ENCODE measurements around the gene DMD.
A peak's percentile ranks its signal among the peaks of the same experiment; 100 is the strongest.

DMD gene

DNA sequence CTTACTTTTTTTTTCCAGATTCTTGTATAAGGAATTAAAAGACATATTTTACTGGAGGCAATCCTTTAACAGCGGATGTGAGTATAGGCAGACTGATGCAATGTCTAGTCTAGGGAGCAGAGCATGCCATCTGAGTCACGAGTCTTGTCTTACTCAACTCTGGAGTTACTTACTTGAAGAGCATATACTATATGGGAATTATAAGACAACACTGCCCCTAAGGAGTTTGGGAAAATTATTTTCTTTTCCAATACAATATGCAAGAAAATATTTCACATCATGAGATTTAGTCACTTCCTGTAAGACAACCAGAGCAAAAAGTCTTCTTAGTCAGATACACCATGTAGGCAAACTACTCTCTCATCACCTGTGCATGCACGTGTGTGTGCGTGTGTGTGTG, 1602.2 kb downstream of the DMD start:
- H3K4me1 ChIP-seq (ENCODE audit: control extremely low read depth in 1 of 4, control insufficient read depth in 4 of 4, insufficient read depth in 4 of 4, low read length in 3 of 4) = no peaks in the 10 kb centered on the region
- CTCF ChIA-PET = no interaction called here
- H3K27me3 ChIP-seq (replicated peaks in 2 of 5; ENCODE audit: control insufficient read depth in 4 of 5, insufficient read depth in 5 of 5, low read length in 4 of 5) = peaks cover 0 to 2% (median 0%) of the 10 kb centered on the region in 5 experiments
- POLR2A ChIA-PET = no interaction called here
- no peak overlapping the region for H3K27ac ChIP-seq (ENCODE audit: insufficient read depth in 1 of 2, low read depth in 1 of 2, low read length in 2 of 2, poor library complexity in 1 of 2, severe bottlenecking in 2 of 2)
- no peak for DNase-seq
- H3K4me3 ChIP-seq (ENCODE audit: control insufficient read depth in 1 of 7, extremely low read depth in 1 of 7, insufficient read depth in 4 of 7, low read depth in 2 of 7, low read length in 6 of 7) = no peak overlapping the region
- H3K36me3 ChIP-seq (ENCODE audit: control insufficient read depth in 4 of 4, insufficient read depth in 4 of 4, low read length in 3 of 4) = no peaks in the 10 kb centered on the region
- H3K9me3 ChIP-seq (ENCODE audit: control extremely low read depth in 1 of 5, control insufficient read depth in 4 of 5, insufficient read depth in 2 of 5, low read depth in 1 of 5, low read length in 4 of 5) = no peaks in the 10 kb centered on the region
- no CpG with 5 or more reads among the region's 4 CpGs for WGBS (ENCODE audit: insufficient coverage)

DNA sequence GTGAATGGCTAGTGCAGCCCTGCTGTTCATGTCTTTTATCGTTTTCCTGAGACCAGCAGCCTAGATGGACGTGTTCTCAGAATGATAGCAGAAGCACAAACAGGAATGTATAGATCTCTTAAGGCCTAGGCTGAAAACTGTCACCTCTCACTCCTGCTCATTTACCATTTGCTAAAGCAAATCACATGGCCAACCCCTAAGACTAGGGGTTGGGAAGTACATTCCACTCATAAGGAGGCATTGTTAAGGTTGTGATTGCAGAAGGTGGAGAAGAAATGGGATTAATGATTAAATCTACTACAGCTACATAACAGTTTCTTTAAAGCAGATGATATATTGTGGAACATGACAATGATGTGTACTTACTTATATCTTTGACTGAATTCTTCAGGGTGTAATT, 1602.7 kb downstream of the DMD start:
- Histone ChIP-seq H3K27me3 (replicated peaks in 2 of 5; ENCODE audit: control insufficient read depth in 4 of 5, insufficient read depth in 5 of 5, low read length in 4 of 5) (peaks cover 0 to 2% (median 0%) of the 10 kb centered on the region in 5 experiments), H3K4me1 (ENCODE audit: control extremely low read depth in 1 of 4, control insufficient read depth in 4 of 4, insufficient read depth in 4 of 4, low read length in 3 of 4) (no peaks in the 10 kb centered on the region), H3K27ac (ENCODE audit: insufficient read depth in 1 of 2, low read depth in 1 of 2, low read length in 2 of 2, poor library complexity in 1 of 2, severe bottlenecking in 2 of 2) (no peak overlapping the region), H3K4me3 (ENCODE audit: control insufficient read depth in 1 of 7, extremely low read depth in 1 of 7, insufficient read depth in 4 of 7, low read depth in 2 of 7, low read length in 6 of 7) (no peak overlapping the region), H3K36me3 (ENCODE audit: control insufficient read depth in 4 of 4, insufficient read depth in 4 of 4, low read length in 3 of 4) (no peaks in the 10 kb centered on the region), H3K9me3 (ENCODE audit: control extremely low read depth in 1 of 5, control insufficient read depth in 4 of 5, insufficient read depth in 2 of 5, low read depth in 1 of 5, low read length in 4 of 5) (no peaks in the 10 kb centered on the region)
- WGBS (ENCODE audit: insufficient coverage) = 74% methylated on average over 2 of the region's 2 CpGs
- ChIA-PET CTCF (no interaction called here), POLR2A (no interaction called here)
- no peak for DNase-seq

DNA sequence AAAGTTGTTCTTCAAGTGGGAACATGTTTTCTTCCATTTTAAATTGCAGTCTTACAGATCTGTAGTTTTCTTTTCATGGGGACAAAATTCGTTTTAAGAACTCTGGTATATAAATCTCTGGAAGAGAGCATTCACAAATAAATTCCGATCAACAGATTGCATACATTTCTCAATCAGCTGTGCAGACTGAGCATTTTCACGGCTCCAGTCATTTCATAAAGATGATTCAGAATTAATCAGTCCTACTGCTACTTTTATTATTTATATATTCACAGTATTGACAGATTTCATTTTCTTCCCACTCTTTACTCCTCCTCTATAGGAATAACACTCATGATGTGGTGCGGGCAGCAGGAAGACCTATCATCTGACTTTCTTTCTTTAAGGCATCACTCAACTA, 1604.6 kb downstream of the DMD start:
- no peak for DNase-seq

DNA sequence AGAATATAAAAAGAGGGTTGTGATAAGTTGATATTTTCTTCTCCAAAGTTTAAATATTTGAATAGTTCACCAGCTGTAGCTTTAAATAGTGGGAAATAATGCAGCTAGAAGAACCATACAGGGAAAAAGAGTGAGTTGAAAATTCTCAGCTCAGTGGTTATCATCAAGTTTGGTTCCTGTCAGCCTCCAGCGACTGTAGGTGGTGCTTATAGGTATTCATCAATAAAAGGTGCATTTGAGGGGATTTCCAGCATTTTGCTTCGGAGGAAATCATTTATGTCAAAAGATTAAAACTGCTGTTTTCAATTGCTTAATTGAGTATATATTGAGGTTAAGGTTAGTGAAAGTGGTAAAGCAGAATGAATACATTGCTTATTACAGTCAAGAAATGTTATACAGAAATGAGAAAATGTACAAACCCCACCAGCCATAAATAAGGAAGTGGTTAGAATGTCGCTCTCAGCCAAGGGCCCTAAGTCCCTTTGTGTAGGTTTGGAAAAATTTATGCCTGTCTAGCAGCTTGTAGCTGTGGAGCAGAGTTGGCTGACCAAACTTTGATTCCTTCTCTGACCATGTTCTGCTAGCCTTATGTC, 1606.6 kb downstream of the DMD start:
- Histone ChIP-seq H3K4me1 (ENCODE audit: control extremely low read depth in 1 of 4, control insufficient read depth in 4 of 4, insufficient read depth in 4 of 4, low read length in 3 of 4) (no peaks in the 10 kb centered on the region), H3K27me3 (replicated peaks in 2 of 5; ENCODE audit: control insufficient read depth in 4 of 5, insufficient read depth in 5 of 5, low read length in 4 of 5) (no peaks in the 10 kb centered on the region), H3K36me3 (ENCODE audit: control insufficient read depth in 4 of 4, insufficient read depth in 4 of 4, low read length in 3 of 4) (no peaks in the 10 kb centered on the region), H3K27ac (ENCODE audit: insufficient read depth in 1 of 2, low read depth in 1 of 2, low read length in 2 of 2, poor library complexity in 1 of 2, severe bottlenecking in 2 of 2) (no peak overlapping the region), H3K4me3 (ENCODE audit: control insufficient read depth in 1 of 7, extremely low read depth in 1 of 7, insufficient read depth in 4 of 7, low read depth in 2 of 7, low read length in 6 of 7) (no peak overlapping the region), H3K9me3 (ENCODE audit: control extremely low read depth in 1 of 5, control insufficient read depth in 4 of 5, insufficient read depth in 2 of 5, low read depth in 1 of 5, low read length in 4 of 5) (no peaks in the 10 kb centered on the region)
- 90% methylated on average over 1 of the region's 3 CpGs for WGBS (ENCODE audit: insufficient coverage)
- POLR2A ChIA-PET = no interaction called here
- CTCF ChIA-PET = no interaction called here
- DNase-seq = peak in 2 of 3 donors; percentile 3 to 25

More for the DNA sequence above, 1604.6 kb downstream of the DMD start:
- ChIA-PET CTCF (no interaction called here), POLR2A (no interaction called here)
- Histone ChIP-seq H3K9me3 (ENCODE audit: control extremely low read depth in 1 of 5, control insufficient read depth in 4 of 5, insufficient read depth in 2 of 5, low read depth in 1 of 5, low read length in 4 of 5) (no peaks in the 10 kb centered on the region), H3K27ac (ENCODE audit: insufficient read depth in 1 of 2, low read depth in 1 of 2, low read length in 2 of 2, poor library complexity in 1 of 2, severe bottlenecking in 2 of 2) (no peak overlapping the region), H3K27me3 (replicated peaks in 2 of 5; ENCODE audit: control insufficient read depth in 4 of 5, insufficient read depth in 5 of 5, low read length in 4 of 5) (no peaks in the 10 kb centered on the region), H3K4me3 (ENCODE audit: control insufficient read depth in 1 of 7, extremely low read depth in 1 of 7, insufficient read depth in 4 of 7, low read depth in 2 of 7, low read length in 6 of 7) (no peak overlapping the region), H3K36me3 (ENCODE audit: control insufficient read depth in 4 of 4, insufficient read depth in 4 of 4, low read length in 3 of 4) (no peaks in the 10 kb centered on the region), H3K4me1 (ENCODE audit: control extremely low read depth in 1 of 4, control insufficient read depth in 4 of 4, insufficient read depth in 4 of 4, low read length in 3 of 4) (no peaks in the 10 kb centered on the region)
- WGBS (ENCODE audit: insufficient coverage) = no CpG with 5 or more reads among the region's 4 CpGs

DNA sequence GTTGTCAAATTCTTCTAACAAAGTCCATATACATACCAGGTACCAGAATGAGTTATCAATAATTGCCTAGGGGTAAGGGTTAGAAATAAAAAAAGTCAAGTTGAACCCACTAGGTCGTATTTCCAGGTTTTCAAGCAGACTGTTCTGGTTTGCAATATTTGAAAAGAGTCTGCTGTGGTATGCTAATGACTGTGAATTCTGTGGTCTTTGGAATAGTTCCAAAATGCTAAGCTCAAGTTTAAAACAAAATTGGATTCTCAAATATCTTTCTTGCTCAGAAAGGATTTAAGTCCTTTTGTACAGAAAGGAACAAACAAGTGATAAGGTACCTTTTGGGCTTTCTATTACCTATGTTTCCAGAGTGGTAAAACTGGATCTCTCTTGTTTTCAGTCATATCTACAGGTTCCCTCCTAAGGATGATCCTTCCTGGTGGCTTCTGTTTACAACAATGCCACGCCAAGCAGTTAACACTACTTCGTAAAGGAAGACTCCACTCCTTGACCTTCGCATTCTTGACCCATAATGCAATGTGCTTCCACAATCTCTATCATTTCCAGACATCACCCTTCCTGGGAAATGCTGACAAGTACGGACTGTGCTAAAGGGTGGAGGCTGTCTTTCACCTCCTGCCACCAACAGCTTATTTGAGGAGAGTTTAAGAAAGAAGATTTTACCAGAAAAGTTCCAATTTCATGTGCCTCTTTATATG, 1607.8 kb downstream of the DMD start:
- ChIA-PET POLR2A (no interaction called here), CTCF (no interaction called here)
- Histone ChIP-seq H3K9me3 (ENCODE audit: control extremely low read depth in 1 of 5, control insufficient read depth in 4 of 5, insufficient read depth in 2 of 5, low read depth in 1 of 5, low read length in 4 of 5) (no peaks in the 10 kb centered on the region), H3K27me3 (replicated peaks in 2 of 5; ENCODE audit: control insufficient read depth in 4 of 5, insufficient read depth in 5 of 5, low read length in 4 of 5) (no peaks in the 10 kb centered on the region), H3K4me1 (ENCODE audit: control extremely low read depth in 1 of 4, control insufficient read depth in 4 of 4, insufficient read depth in 4 of 4, low read length in 3 of 4) (no peaks in the 10 kb centered on the region), H3K27ac (ENCODE audit: insufficient read depth in 1 of 2, low read depth in 1 of 2, low read length in 2 of 2, poor library complexity in 1 of 2, severe bottlenecking in 2 of 2) (no peak overlapping the region), H3K4me3 (ENCODE audit: control insufficient read depth in 1 of 7, extremely low read depth in 1 of 7, insufficient read depth in 4 of 7, low read depth in 2 of 7, low read length in 6 of 7) (no peak overlapping the region), H3K36me3 (ENCODE audit: control insufficient read depth in 4 of 4, insufficient read depth in 4 of 4, low read length in 3 of 4) (no peaks in the 10 kb centered on the region)
- 49% methylated on average over 2 of the region's 5 CpGs for WGBS (ENCODE audit: insufficient coverage)
- no peak for DNase-seq

DNA sequence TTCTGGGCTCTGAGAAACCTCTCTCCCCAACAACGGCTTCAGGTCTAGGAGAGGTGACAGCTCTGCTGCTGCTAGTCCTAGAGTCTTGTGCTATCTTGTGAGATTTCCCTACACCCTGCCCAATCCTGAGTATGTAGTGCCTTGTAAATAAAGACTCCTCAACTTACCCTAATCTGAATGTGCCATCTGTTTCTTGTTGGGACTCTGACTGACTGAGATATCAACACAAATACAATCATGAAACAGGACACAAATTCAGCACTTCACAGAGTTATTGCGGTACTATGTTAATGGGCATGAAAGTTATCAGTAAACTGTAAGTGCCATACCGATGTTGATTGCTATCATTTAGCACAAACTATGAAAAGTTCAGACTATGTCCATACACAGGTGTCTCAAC, 1610.5 kb downstream of the DMD start:
- DNase-seq = no peak
- no peaks in the 10 kb centered on the region for H3K27me3 ChIP-seq (replicated peaks in 2 of 5; ENCODE audit: control insufficient read depth in 4 of 5, insufficient read depth in 5 of 5, low read length in 4 of 5)
- no peak overlapping the region for H3K27ac ChIP-seq (ENCODE audit: insufficient read depth in 1 of 2, low read depth in 1 of 2, low read length in 2 of 2, poor library complexity in 1 of 2, severe bottlenecking in 2 of 2)
- H3K4me1 ChIP-seq (ENCODE audit: control extremely low read depth in 1 of 4, control insufficient read depth in 4 of 4, insufficient read depth in 4 of 4, low read length in 3 of 4) = no peaks in the 10 kb centered on the region
- H3K36me3 ChIP-seq (ENCODE audit: control insufficient read depth in 4 of 4, insufficient read depth in 4 of 4, low read length in 3 of 4) = no peaks in the 10 kb centered on the region
- CTCF ChIA-PET = no interaction called here
- POLR2A ChIA-PET = no interaction called here
- H3K4me3 ChIP-seq (ENCODE audit: control insufficient read depth in 1 of 7, extremely low read depth in 1 of 7, insufficient read depth in 4 of 7, low read depth in 2 of 7, low read length in 6 of 7) = no peak overlapping the region
- H3K9me3 ChIP-seq (ENCODE audit: control extremely low read depth in 1 of 5, control insufficient read depth in 4 of 5, insufficient read depth in 2 of 5, low read depth in 1 of 5, low read length in 4 of 5) = no peaks in the 10 kb centered on the region
- 83% methylated on average over 1 of the region's 3 CpGs for WGBS (ENCODE audit: insufficient coverage)

DNA sequence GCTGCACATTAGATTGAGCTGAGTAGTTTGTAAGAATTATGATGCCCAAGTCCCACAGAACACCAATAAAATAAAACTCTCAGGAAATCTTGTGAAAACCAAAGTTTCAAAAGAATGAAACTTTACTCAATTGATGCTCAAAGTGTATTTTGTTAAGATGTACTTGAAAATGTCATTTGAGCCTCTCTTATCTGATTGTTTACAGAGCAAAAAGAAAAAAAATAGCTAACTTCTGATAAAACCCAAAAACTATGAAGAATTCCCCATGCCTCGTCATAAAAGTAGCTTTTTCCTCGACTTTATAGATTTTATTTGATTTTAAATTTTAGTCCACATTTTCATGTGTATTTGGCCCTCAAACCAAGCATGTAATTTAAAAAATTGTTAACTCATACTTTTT, 1618.0 kb downstream of the DMD start:
- no peaks in the 10 kb centered on the region for H3K36me3 ChIP-seq (ENCODE audit: control insufficient read depth in 4 of 4, insufficient read depth in 4 of 4, low read length in 3 of 4)
- WGBS (ENCODE audit: insufficient coverage) = no CpG with 5 or more reads among the region's 2 CpGs
- ChIA-PET CTCF (no interaction called here), POLR2A (no interaction called here)
- H3K27ac ChIP-seq (ENCODE audit: insufficient read depth in 1 of 2, low read depth in 1 of 2, low read length in 2 of 2, poor library complexity in 1 of 2, severe bottlenecking in 2 of 2) = no peak overlapping the region
- no peaks in the 10 kb centered on the region for H3K4me1 ChIP-seq (ENCODE audit: control extremely low read depth in 1 of 4, control insufficient read depth in 4 of 4, insufficient read depth in 4 of 4, low read length in 3 of 4)
- H3K9me3 ChIP-seq (ENCODE audit: control extremely low read depth in 1 of 5, control insufficient read depth in 4 of 5, insufficient read depth in 2 of 5, low read depth in 1 of 5, low read length in 4 of 5) = no peaks in the 10 kb centered on the region
- DNase-seq = no peak
- no peak overlapping the region for H3K4me3 ChIP-seq (ENCODE audit: control insufficient read depth in 1 of 7, extremely low read depth in 1 of 7, insufficient read depth in 4 of 7, low read depth in 2 of 7, low read length in 6 of 7)
- no peaks in the 10 kb centered on the region for H3K27me3 ChIP-seq (replicated peaks in 2 of 5; ENCODE audit: control insufficient read depth in 4 of 5, insufficient read depth in 5 of 5, low read length in 4 of 5)
